Activated effector memory CD4-positive, alpha-beta T cell treated with Interleukin-2 at 50 U/mL for 16 hours (primary cell): Measurements from ENCODE around the gene CAMSAP1.

ENCODE experiments used
- DNase-seq: peaks from one replicate; pipeline ENCODE4 v3.0.0-alpha.2; 2020

CAMSAP1 gene

DNA sequence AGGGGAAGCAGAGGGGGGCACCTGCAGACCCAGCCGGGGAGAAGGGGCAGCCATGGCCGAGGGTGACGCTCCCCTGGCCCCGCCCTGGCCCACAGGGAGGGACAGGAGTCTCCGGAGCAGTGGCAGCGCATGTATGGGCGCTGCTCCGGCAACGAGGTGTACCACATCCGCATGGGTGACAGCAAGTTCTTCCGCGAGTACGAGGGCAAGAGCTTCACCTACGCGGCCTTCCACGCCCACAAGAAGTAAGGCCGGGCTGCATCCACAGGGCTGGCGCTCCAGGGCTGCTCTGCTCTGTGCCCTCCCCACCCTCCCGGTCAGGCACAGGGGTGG, 137.2 kb downstream of the CAMSAP1 start:
- peak; percentile 4 for DNase-seq

DNA sequence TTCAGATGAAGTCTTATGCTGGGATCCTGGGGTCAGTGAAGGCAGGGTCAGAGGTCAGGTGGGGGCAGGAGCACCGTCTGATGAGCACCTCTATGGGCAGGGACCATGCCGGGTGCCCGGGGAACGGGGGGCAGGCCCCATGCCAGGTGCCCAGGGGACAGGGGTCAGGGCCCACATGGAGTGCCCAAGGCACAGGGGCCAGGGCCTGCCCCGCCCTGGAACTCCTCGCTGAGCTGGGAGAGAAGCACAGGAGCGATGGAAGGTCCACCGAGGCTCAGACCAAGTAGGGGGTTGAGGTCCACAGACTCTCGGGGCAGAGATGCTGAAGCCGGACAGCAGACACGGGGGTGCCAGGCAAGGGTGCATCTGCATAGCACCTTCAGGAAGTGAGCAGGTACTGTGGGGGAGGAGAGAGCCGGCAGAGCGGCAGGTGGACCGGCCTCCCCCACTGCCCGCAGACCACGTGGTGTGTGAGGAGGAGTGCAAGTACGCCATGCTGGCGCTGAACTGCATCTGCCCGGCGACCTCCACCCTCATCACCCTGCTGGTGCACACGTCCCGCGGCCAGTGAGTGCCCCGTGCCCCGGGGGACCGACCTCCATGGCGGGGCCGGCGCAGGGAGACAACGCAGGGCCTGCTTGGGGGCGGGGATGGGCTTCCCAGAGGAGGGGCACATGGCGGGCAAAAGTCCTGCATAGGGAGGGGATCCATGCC, 137.7 kb downstream of the CAMSAP1 start:
- DNase-seq = no peak

DNA sequence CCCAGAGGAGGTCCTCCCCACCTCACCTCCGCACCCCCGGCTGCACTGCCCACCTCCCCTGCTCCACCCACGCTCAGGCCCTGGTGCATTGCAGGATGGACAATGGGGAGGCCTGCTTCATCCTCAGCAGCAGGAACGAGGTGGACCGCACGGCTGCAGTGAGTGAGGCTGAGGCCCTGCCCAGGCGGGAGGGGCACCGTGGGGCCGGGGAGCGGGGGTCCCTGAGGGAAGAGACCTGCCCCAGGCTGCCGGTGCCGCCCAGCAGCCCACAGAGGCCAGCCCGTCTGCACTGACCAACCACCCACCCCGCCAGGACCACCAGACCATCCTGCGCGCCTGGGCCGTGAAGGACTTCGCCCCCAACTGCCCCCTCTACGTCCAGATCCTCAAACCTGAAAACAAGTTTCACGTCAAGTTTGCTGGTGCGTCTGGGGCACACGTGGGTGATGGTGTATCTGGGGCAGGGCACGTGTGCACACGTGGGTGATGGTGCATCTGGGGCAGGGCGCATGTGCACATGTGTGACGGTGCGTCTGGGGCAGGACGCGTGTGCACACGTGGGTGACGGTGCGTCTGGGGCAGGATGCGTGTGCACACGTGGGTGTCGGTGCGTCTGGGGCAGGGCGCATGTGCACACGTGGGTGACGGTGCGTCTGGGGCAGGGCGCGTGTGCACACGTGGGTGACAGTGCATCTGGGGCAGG, 138.7 kb downstream of the CAMSAP1 start:
- no peak for DNase-seq

DNA sequence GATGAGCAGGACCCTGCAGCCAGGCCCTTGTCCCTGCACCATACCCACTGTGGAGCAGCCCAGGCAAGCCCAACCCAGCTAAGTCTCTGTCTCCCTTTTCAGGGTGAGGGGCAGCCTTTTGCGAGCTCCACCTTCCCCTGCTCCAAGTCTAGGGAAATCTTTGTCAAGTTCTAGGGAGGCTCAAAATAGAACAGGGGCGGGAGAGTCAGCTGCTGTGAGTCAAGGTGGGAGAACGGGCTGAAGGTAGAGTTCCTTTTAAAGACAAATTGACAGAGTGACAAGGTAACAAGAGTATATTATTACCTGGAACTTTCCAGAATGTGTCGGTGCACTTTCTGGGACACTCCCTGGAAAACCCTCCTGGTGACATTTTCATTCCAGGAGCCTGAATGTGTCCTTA, 140.6 kb downstream of the CAMSAP1 start:
- DNase-seq = no peak

DNA sequence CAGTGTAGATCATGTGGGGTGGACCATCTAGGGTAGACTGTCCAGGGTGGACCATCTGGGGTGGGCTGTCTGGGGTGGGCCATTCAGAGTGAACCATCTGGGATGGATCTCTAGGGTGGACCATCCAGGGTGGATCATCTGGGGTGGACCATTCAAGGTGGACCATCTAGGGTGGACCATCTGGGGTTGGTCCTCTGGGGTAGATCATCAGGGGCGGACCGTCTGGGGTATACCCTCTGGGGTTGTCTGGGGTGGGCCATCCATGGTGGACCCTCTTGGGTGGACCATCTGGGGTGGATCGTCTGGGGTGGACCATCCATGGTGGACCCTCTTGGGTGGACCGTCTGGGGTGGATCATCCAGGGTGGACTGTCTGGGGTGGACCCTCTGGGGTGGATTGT, 141.1 kb downstream of the CAMSAP1 start:
- no peak for DNase-seq

DNA sequence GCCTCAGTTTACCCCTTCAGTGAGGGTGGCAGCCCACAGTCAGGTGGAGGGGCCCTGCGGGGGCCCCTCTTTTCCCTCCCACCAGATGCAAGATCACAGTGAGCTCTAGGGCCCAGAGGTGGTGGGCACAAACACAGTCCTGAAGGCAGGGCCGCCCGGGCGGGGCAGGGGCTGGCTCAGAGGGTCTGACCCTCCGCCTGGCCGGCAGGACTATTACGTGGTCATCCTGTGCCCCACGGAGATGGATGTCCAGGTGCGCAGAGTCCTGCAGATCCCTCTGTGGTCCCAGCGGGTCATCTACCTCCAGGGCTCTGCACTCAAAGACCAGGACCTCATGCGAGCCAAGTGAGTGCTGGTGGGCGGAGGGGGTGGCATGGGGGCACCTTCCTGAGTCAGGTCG, 141.9 kb downstream of the CAMSAP1 start:
- DNase-seq = no peak

DNA sequence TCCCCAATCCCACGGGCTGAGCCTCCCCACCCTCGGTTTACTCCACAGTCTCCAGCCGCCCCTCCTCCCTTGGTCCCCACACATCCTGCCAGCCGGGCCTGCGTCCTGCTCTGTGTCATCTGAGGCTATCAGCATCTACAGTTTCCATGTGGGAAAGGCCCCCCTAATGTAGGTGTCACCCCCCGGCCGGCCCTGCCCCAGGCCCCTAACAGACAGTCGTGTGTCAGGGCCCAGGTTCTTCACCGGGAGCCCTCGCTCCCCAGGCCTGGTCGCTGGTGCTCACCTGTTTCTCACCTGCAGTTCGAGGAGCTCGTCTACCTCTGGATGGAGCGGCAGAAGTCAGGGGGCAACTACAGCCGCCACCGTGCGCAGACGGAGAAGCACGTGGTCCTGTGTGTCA, 142.6 kb downstream of the CAMSAP1 start:
- DNase-seq = no peak

DNA sequence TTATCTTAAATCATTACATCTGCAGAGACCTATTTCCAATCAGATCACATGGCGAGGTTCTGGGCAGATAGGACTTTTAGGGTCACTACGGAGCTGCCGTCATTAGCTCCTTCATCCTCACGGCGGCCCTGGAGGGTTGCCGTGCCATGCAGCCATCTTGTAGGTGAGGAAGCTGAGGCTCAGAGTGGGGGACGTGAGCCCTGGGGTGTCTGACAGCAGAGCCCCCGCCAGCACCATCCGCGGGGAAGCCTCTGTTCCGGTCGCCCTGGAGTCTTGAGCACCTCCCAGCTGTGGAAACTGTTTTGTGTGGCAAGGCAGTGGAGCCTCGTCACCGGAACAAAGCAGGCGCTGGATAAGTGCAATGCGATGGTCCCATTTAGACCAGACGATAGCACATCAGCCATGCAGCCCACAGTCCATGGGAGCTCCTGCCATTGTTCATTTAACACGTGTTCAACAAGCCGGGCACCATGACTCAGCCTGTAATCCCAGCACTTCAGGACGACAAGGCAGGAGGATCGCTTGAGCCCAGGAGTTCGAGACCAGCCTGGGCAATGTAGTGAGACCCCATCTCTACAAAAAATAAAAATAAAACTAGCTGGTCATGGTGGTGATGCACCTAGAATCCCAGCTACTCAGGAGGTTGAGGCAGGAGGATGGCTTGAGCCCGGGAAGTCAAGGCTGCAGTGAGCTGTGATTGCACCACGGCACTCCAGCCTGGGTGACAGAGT, 143.5 kb downstream of the CAMSAP1 start:
- no peak for DNase-seq

DNA sequence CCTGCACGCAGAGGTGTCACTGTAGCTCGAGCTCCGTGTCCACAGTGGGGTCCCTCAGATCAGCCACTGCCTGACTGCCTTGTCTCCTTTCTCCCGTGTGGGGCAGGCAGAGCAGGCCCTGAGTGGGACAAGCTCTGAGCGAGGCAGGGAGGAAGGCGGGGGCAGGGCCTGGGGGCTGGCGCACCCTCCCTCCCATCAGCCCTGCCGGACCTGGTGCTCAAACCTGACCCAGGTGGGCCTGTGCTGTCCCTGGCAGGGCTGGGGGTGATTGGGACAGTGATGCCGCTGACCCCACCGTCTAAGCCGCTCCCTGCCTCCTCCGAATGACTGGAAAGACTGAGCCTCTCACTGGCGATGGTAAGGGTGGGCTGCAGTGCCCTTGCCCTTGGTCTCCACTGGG, 144.4 kb downstream of the CAMSAP1 start:
- no peak for DNase-seq

DNA sequence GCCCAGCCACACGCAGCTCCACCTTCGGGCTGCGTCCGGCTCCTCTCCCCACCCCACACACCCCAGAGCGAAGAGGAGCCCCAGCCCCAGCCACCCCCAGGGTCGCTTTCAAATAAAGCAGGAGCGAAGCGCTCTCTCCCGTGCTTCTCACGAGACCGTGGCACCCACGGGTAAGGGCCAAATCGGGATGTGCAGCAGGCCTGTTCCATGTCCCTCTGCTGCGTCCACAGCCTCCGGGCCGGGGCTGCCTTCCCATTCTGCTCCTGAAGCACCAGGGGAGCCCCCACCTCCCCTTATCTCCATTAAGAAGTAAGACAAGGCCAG, 145.5 kb downstream of the CAMSAP1 start:
- DNase-seq = no peak

DNA sequence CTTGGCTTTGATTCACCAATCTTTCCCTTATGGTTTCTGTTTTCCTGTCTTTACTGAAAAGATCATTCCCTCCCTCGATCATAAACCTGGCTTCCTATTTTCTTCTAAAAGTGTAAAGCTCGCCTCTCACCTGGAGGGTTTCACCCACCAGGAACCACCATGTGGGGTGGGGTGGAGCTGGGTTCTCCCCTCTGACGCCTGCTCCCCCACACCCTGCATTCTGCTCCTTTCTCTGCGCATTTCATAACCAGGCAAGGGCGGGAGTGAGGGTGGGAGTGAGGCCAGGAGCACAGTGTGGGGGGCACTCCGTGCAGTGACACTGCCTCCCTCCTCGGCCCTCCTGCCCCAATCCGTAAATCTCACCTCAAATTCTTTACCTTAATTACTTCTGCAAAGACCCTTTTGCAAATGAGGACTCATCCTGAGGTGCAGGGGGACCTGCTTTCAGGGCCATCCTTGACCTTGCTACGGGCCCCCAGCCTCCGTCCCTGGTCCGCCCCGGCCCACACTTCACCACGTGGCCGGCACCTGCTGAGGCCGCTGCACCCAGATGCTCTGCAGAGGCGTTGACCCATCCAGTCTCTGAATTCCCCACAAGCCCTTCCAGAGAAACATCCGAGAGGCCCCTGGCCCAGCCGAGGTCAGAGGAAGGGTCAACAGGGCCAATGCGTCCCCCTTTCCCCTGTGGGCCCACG, 146.0 kb downstream of the CAMSAP1 start:
- DNase-seq = no peak

DNA sequence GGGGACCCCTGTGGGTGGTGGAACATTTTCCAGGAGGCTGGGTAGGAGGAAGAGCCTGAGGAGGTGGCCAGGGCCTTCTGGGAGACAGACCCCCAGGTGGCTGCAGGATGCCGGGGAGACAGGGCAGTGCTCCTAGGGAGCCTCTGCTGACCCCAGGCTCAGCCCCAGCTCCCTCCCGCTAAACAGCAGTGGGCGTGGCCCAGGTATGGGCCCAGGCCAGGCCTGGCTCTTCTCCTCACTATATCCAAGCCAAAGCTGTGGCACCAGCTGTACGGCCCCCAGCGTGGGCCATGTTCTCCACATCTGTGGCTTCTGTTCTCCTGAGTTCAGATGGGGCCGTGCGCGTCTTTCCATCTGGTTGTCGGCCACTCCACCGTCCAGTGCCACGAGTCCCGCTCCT, 146.9 kb downstream of the CAMSAP1 start:
- DNase-seq = no peak

DNA sequence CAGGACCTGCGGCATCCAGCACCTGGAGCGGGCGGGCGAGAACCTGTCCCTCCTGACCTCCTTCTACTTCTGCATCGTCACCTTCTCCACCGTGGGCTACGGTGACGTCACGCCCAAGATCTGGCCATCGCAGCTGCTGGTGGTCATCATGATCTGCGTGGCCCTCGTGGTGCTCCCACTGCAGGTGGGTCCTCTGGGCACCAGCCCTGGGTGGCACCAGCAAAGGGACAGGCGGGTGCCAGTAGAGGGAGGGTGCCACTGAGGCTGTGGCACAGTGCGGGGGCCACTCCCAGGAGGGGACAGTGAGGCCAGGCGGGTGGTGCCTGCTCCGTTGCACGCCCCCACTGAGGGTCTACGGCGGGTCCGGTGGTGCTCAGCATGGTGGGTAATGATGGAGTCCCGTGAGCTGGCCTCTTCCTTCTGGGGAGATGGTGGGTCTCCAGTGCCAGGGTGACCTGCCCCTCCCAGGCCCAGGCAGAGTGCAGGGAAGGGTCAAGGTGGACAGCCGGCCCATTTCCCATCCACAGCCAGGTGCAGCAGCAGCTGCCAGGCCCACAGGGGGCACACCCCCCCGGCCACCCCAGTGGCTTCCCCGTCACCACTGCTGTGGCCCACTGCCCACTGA, 147.6 kb downstream of the CAMSAP1 start:
- DNase-seq = no peak

DNA sequence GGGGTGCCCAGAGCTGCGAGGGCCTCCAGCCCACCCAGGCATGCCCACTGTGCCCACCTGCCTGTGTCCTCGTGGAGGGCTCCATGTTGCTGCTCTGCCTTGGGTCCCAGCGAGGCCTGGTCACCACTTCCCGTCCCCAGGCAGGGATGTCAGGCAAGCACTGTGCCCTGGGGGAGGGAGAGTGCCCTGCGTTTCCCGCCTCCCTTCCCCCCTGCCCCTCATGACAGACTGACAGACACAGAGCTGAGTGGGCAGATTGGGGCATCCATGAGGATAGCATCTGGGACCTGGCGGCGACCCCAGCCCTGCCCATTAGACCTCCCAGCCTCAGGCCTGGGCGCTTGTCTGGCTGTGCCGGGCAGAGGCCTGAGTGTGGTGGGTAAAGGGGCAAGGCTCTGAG, 148.5 kb downstream of the CAMSAP1 start:
- DNase-seq = no peak
